Measurements from ENCODE around the gene SLC7A11.

Gene SLC7A11

DNA sequence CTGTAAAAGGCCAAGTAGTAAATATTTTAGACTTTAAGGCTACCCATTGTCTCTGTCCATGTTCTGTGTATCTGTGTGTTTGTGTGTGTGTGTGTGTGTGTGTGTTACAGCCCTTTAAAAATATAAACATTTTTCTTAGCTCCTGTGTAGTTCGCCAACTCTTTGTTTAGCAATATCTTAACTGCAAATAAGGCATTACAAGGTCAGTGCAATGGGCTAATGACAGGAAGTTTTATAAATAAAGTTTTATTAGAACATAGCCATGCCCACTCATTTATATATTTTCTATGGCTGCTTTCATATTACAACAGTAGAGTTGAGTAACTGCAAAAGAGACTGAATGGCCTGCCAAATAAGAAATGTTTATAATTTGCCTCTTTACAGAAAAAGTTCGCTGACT is 5.9 kb upstream of the SLC7A11 start:
- Histone ChIP-seq H3K4me2 (no peak overlapping the region), H4K20me1 (ENCODE audit: insufficient read depth) (no peaks in the 10 kb centered on the region), H3K79me2 (ENCODE audit: insufficient read depth, low read depth) (no peaks in the 10 kb centered on the region), H3K27ac (no peak overlapping the region), H3K27me3 (ENCODE audit: insufficient read depth, low read depth) (no peaks in the 10 kb centered on the region), H3K36me3 (ENCODE audit: insufficient read depth) (no peaks in the 10 kb centered on the region), H3K9ac (no peak overlapping the region), H3K4me3 (IDR thresholded peaks at IDR 0.05; ENCODE audit: insufficient read depth, low read depth, low read length) (no peak overlapping the region), H3K4me1 (ENCODE audit: low read depth, poor library complexity, severe bottlenecking) (peaks cover 11% of the 10 kb centered on the region), H2AFZ (ENCODE audit: low read depth) (no peak overlapping the region)
- TF ChIP-seq, protein P1, sequence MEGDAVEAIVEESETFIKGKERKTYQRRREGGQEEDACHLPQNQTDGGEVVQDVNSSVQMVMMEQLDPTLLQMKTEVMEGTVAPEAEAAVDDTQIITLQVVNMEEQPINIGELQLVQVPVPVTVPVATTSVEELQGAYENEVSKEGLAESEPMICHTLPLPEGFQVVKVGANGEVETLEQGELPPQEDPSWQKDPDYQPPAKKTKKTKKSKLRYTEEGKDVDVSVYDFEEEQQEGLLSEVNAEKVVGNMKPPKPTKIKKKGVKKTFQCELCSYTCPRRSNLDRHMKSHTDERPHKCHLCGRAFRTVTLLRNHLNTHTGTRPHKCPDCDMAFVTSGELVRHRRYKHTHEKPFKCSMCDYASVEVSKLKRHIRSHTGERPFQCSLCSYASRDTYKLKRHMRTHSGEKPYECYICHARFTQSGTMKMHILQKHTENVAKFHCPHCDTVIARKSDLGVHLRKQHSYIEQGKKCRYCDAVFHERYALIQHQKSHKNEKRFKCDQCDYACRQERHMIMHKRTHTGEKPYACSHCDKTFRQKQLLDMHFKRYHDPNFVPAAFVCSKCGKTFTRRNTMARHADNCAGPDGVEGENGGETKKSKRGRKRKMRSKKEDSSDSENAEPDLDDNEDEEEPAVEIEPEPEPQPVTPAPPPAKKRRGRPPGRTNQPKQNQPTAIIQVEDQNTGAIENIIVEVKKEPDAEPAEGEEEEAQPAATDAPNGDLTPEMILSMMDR (conservative IDR thresholded peaks at IDR 0.05; ENCODE audit: low read depth, low read length): no peak

DNA sequence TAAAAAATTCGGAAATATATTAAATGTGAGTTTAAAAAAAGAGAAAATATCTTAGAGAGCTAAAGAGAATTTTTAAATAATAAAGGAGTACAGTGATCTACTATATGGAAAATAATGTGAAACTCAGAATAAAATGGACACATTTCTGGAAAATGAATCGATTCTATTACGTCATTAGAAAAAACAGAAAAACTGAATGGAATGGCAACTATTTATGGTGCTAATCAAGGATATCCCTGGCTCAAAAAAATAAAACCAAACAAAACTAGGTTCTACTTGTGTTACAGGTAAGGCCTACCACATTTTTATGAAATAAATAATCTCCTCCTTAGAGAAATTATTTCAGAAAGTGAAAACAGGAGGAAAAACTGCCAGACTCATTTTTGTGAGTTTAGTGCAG is 5.5 kb upstream of the SLC7A11 start:
- no peaks in the 10 kb centered on the region for H3K79me2 ChIP-seq (ENCODE audit: insufficient read depth, low read depth)
- no peak overlapping the region for H2AFZ ChIP-seq (ENCODE audit: low read depth)
- H3K4me2 ChIP-seq: no peak overlapping the region

DNA sequence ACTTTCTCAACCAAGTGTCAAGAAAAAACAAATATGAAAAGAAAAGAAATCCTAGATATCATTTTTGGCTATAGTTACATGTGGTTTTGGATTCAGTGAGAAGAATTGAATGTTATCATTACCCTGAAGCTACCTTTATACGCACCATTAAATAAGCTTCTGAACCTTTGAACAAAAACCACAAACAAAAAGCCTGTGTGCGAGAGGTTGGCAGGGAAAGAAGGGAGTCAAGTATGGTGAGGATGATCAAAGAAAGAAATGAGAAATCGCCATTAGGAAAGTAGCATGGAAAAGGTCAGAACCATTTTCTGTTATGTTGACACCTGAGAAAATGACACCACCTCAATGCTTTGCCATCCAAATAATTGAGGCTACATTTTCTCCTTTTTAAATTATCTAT is 1.2 kb upstream of the SLC7A11 start:
- H3K4me2 ChIP-seq: peak overlapping the region; percentile 90

More for the DNA sequence above, 5.5 kb upstream of the SLC7A11 start:
- peaks cover 15% of the 10 kb centered on the region for H3K4me1 ChIP-seq (ENCODE audit: low read depth, poor library complexity, severe bottlenecking)
- no peaks in the 10 kb centered on the region for H3K36me3 ChIP-seq (ENCODE audit: insufficient read depth)
- H4K20me1 ChIP-seq (ENCODE audit: insufficient read depth): no peaks in the 10 kb centered on the region
- no peaks in the 10 kb centered on the region for H3K27me3 ChIP-seq (ENCODE audit: insufficient read depth, low read depth)
- no peak overlapping the region for H3K27ac ChIP-seq
- no peak overlapping the region for H3K4me3 ChIP-seq (IDR thresholded peaks at IDR 0.05; ENCODE audit: insufficient read depth, low read depth, low read length)
- H3K9ac ChIP-seq: no peak overlapping the region
- TF ChIP-seq, protein P1 (conservative IDR thresholded peaks at IDR 0.05; ENCODE audit: low read depth, low read length): no peak

DNA sequence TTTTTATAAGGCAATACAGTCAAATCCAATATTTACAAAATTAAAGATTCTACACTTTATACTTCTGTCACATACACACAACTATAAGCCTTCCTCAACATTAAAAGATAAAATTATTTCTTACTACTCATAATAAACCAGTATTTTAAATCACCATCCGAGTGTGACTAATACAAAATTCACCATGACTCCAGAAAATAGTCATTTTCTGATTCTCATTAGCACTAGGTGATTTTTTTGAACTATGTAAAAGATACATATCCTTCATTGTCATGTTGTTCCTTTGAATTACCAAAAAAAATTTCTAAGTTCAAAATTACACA is 646 bp upstream of the SLC7A11 start:
- H3K79me2 ChIP-seq (ENCODE audit: insufficient read depth, low read depth): no peaks in the 10 kb centered on the region
- H3K9ac ChIP-seq: peak overlapping the region; percentile 93
- no peaks in the 10 kb centered on the region for H3K27me3 ChIP-seq (ENCODE audit: insufficient read depth, low read depth)
- no peaks in the 10 kb centered on the region for H3K36me3 ChIP-seq (ENCODE audit: insufficient read depth)
- H3K4me3 ChIP-seq (IDR thresholded peaks at IDR 0.05; ENCODE audit: insufficient read depth, low read depth, low read length): no peak overlapping the region
- H4K20me1 ChIP-seq (ENCODE audit: insufficient read depth): no peaks in the 10 kb centered on the region
- TF ChIP-seq, protein P1 (conservative IDR thresholded peaks at IDR 0.05; ENCODE audit: low read depth, low read length): no peak
- H3K4me2 ChIP-seq: peak overlapping the region; percentile 90
- peaks cover 44% of the 10 kb centered on the region for H3K4me1 ChIP-seq (ENCODE audit: low read depth, poor library complexity, severe bottlenecking)
- peak overlapping the region; percentile 72 for H2AFZ ChIP-seq (ENCODE audit: low read depth)
- peak overlapping the region; percentile 93 for H3K27ac ChIP-seq

More for the DNA sequence above, 1.2 kb upstream of the SLC7A11 start:
- peaks cover 42% of the 10 kb centered on the region for H3K4me1 ChIP-seq (ENCODE audit: low read depth, poor library complexity, severe bottlenecking)
- no peaks in the 10 kb centered on the region for H3K79me2 ChIP-seq (ENCODE audit: insufficient read depth, low read depth)
- H2AFZ ChIP-seq (ENCODE audit: low read depth): peak overlapping the region; percentile 72; the same call in 1 of the 2 replicates
- H3K4me3 ChIP-seq (IDR thresholded peaks at IDR 0.05; ENCODE audit: insufficient read depth, low read depth, low read length): no peak overlapping the region
- no peaks in the 10 kb centered on the region for H3K36me3 ChIP-seq (ENCODE audit: insufficient read depth)
- peak overlapping the region; percentile 93 for H3K9ac ChIP-seq
- H3K27ac ChIP-seq: peak overlapping the region; percentile 93; the same call in 1 of the 2 replicates
- TF ChIP-seq, protein P1 (conservative IDR thresholded peaks at IDR 0.05; ENCODE audit: low read depth, low read length): no peak
- H4K20me1 ChIP-seq (ENCODE audit: insufficient read depth): no peaks in the 10 kb centered on the region
- no peaks in the 10 kb centered on the region for H3K27me3 ChIP-seq (ENCODE audit: insufficient read depth, low read depth)

All from KMS-11 (cell line).